ENCODE data around the gene REPIN1. TPM values are rescaled to one million over a fixed set of nuclear protein-coding genes. Genes with fewer than 3 reads are reported as not detected.

Gene REPIN1
- total and polyA plus RNA-seq, 9 of the 15 experiments (the other 6 are each of a cell fraction or from before 2014, with no cell fraction given): 8.1 to 283 (median 94.3) TPM

DNA sequence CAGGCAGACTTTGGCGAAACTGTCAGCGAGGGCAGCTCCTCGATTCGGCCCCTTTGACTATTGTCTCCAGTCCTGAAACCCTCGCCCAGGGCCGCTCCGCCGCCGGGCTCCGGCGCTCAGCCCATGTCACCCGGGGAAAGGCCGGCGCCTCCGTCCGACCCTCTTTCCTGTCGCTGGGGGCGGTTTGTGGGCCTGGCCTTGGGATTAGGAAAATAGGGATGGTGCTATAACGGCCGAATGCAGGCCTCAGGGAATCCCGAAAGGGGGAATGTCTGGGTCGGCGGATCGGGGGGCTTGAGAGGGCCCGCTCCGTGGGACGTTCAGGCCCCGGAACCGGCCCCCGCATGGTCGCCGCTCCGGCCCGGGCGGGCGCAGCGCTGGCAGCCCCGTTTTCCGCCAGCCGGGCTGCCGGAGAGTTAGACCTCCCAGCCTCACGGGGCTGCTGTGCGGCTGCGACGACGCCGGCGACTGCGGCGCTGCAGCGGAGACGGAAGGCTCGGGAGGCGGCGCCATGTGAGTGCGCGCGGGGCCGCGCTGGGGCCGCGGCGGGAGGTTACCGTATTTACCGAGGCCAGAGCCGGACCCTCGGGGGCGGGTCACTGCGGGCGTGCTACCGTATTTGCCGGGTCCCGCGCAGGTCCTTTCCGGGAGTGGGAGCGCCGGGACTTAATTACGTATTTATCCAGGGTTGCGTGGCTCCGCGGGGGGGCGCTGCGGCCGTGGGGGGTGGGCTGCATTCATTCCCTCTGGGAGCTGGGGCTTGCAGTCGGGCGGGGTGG lies 36.4 kb downstream of the REPIN1 start (continued):
- peak; percentile 91 for TF ChIP-seq GMEB1 (CRISPR knock-in tag; IDR thresholded peaks at IDR 0.05)
- TF ChIP-seq ZNF277 (CRISPR knock-in tag; IDR thresholded peaks at IDR 0.05; ENCODE audit: borderline replicate concordance): no peak
- no peak for TF ChIP-seq ZNF445 (CRISPR knock-in tag; IDR thresholded peaks at IDR 0.05; ENCODE audit: low read depth)
- TF ChIP-seq, protein P1, sequence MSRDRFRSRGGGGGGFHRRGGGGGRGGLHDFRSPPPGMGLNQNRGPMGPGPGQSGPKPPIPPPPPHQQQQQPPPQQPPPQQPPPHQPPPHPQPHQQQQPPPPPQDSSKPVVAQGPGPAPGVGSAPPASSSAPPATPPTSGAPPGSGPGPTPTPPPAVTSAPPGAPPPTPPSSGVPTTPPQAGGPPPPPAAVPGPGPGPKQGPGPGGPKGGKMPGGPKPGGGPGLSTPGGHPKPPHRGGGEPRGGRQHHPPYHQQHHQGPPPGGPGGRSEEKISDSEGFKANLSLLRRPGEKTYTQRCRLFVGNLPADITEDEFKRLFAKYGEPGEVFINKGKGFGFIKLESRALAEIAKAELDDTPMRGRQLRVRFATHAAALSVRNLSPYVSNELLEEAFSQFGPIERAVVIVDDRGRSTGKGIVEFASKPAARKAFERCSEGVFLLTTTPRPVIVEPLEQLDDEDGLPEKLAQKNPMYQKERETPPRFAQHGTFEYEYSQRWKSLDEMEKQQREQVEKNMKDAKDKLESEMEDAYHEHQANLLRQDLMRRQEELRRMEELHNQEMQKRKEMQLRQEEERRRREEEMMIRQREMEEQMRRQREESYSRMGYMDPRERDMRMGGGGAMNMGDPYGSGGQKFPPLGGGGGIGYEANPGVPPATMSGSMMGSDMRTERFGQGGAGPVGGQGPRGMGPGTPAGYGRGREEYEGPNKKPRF (IDR thresholded peaks at IDR 0.05; ENCODE audit: low read depth, low read length): no peak
- peak; percentile 24; the same call in 1 of the 2 replicates for TF ChIP-seq ZNF197 (CRISPR knock-in tag; IDR thresholded peaks at IDR 0.05; ENCODE audit: low read depth)
- TF ChIP-seq CREB1 (IDR thresholded peaks at IDR 0.05): peak; percentile 84
- TF ChIP-seq CREB1 (CRISPR knock-in tag; IDR thresholded peaks at IDR 0.05): peak; percentile 77
- peak; percentile 92 for TF ChIP-seq ZNF24 (IDR thresholded peaks at IDR 0.05)
- no peak for TF ChIP-seq ZNF124 (CRISPR knock-in tag; IDR thresholded peaks at IDR 0.05)
- TF ChIP-seq ILF3 (IDR thresholded peaks at IDR 0.05; ENCODE audit: borderline replicate concordance): no peak; the same call in 1 of the 2 replicates
- TF ChIP-seq CREB5 (CRISPR knock-in tag; IDR thresholded peaks at IDR 0.05): no peak
- peak; percentile 49 for TF ChIP-seq ZNF121 (CRISPR knock-in tag; conservative IDR thresholded peaks at IDR 0.05)
- TF ChIP-seq ZNF561 (CRISPR knock-in tag; conservative IDR thresholded peaks at IDR 0.05): no peak
- TF ChIP-seq FOXM1 (IDR thresholded peaks at IDR 0.05; ENCODE audit: low read depth): no peak
- peak; percentile 89 for TF ChIP-seq FOXM1 (CRISPR knock-in tag; IDR thresholded peaks at IDR 0.05; ENCODE audit: low read depth)
- peak; percentile 77 for TF ChIP-seq HNRNPLL (IDR thresholded peaks at IDR 0.05; ENCODE audit: low read depth, low read length, poor library complexity, severe bottlenecking)
- no peak; the same call in 1 of the 2 replicates for TF ChIP-seq GABPB1 (CRISPR knock-in tag; IDR thresholded peaks at IDR 0.05)
- TF ChIP-seq ZFP36 (IDR thresholded peaks at IDR 0.05; ENCODE audit: low read depth, low read length, partially characterized antibody): peak; percentile 85
- no peak for TF ChIP-seq ARID2 (IDR thresholded peaks at IDR 0.05)
- TF ChIP-seq, protein P2, sequence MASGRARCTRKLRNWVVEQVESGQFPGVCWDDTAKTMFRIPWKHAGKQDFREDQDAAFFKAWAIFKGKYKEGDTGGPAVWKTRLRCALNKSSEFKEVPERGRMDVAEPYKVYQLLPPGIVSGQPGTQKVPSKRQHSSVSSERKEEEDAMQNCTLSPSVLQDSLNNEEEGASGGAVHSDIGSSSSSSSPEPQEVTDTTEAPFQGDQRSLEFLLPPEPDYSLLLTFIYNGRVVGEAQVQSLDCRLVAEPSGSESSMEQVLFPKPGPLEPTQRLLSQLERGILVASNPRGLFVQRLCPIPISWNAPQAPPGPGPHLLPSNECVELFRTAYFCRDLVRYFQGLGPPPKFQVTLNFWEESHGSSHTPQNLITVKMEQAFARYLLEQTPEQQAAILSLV (tag; IDR thresholded peaks at IDR 0.05): no peak

All from K562 (cell line).